HG03097 (cell line): ENCODE results near the gene CAMTA1.

Source experiments
- ATAC-seq: cut with Tn5 transposase; IDR thresholded peaks from one replicate; pipeline ENCODE4 v1.9.1; 2021; ENCODE audit not compliant: unreplicated experiment, low FRiP score

Gene CAMTA1

DNA sequence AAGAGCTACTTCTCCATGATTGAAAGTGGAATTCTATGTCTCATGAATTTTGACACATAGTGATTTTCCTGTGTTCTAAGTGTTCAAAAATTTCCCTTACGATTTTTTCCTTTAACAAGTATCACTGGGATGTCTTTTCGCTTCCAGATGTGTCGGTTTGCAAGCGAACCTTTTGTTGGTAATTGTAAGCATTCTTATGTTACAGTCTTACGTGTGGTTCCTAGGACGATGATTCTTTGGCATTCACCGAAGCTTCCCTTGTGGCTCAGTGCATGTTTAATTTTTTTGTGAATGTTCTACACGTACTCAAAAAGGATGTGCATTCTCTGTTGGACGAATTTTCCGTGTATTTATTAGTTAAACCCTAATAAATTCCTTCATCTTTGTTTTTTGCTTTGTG is 211.6 kb downstream of the CAMTA1 start:
- ATAC-seq: no peak

GRCh38 chr1:6998267-6998666 is 213.0 kb downstream of the CAMTA1 start:
- no peak for ATAC-seq

- no peak for ATAC-seq
Measured at GRCh38 chr1:6999826-7000225, 214.6 kb downstream of the CAMTA1 start.

GRCh38 chr1:7000720-7001119 is 215.5 kb downstream of the CAMTA1 start:
- no peak for ATAC-seq

DNA sequence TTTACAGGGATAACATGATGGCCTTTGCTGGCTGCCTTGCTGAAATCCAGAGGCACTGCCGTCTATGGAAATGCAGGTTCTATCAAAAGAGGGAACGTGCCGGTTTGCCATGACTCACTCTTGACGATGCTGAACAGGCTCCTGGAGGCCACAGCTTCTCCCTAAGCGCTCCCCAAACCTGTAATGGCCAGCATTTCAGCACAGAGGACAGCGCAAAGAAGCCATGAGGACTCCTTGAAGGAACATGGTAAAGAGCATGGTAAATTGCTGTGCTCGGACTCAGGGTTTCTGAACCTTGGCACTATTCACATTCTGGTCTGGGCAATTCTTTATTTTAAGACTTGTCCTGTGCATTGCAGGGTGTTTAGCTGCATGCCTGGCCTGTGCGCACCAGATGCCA is 217.5 kb downstream of the CAMTA1 start:
- no peak for ATAC-seq

DNA sequence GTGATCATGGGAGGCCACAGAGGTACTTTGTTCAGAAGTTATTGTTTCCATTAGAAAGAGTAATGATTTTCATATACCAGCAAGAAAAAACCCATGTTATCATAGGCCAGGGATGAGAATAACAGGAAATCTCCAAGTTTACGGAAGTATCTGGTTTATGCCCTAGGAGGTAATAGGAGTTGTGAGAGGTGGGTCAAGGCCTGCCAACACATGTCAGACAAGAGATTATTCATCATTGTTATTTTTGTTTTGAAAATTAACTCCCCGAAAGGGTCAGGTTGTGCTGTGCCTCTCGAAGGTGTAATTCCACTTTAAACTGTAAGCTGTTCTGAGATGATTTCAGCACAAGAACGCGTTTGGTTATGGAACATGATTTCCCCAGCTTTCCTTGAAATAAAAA is 218.4 kb downstream of the CAMTA1 start:
- no peak for ATAC-seq

GRCh38 chr1:7004181-7004580 is 218.9 kb downstream of the CAMTA1 start:
- no peak for ATAC-seq

DNA sequence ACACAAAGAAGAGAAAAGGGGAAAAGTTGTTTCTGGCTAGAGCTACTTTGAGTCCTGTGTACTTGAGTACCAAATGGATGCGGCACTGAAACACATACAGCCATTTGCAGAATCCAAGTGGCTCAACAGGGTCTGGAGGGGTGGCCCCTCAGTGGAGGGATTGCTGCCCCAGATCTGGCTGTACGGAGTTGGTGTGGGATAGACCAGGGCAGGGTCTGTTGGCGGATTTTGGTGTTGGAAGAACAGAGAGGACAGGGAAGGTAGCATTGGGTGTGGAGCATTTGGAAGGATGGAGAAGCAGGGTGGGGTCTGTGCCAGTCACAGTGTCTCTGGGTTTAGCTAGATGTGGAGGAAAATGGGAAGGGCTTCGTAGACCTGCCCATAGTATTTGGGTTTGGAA is 220.5 kb downstream of the CAMTA1 start:
- ATAC-seq: no peak

- no peak for ATAC-seq
Measured at GRCh38 chr1:7006996-7007871, 222.0 kb downstream of the CAMTA1 start.

- no peak for ATAC-seq
Measured at GRCh38 chr1:7007902-7008301, 222.6 kb downstream of the CAMTA1 start.

DNA sequence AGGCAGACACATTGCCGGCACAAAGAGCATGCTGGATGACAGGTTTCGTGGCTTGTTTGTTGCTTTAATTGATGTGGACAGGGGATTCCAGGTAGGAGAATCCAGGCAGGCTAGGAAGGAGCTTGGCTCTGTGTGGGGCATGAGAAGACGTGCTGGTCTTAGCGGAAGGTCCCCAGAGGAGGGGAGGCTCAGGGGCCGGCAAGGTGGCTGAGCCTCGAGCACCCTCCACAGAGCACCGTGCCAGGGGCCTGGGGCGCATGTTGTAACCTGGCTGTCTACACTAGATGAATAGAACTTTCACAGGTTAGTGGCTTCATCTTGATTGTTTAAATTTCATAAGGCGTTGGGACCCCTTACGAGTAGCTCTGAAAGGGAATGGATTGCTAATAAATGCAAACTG is 223.1 kb downstream of the CAMTA1 start:
- no peak for ATAC-seq

GRCh38 chr1:7008975-7009740 is 223.9 kb downstream of the CAMTA1 start:
- ATAC-seq: no peak

GRCh38 chr1:7009741-7010525 is 224.7 kb downstream of the CAMTA1 start:
- no peak for ATAC-seq

GRCh38 chr1:7010534-7011200 is 225.4 kb downstream of the CAMTA1 start:
- ATAC-seq: no peak

DNA sequence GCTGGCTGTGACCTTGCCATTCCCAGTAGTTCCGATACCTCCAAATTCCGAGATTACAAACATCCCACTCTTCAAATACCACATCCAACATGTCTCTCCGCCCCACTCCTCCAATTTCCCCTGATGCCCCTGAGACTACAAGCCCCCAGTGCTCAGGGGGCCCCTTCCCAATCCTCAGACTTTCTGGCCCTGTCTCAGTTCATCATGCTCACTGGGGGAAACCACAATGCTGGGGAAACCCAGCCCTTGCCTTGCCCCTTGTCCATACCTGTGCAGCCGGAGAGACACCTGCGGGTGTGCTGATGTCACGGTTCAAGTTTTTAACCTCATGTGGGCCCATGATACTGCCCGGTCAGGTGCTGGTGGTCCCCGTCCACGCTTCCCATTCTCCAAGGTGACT is 226.6 kb downstream of the CAMTA1 start:
- ATAC-seq: no peak

DNA sequence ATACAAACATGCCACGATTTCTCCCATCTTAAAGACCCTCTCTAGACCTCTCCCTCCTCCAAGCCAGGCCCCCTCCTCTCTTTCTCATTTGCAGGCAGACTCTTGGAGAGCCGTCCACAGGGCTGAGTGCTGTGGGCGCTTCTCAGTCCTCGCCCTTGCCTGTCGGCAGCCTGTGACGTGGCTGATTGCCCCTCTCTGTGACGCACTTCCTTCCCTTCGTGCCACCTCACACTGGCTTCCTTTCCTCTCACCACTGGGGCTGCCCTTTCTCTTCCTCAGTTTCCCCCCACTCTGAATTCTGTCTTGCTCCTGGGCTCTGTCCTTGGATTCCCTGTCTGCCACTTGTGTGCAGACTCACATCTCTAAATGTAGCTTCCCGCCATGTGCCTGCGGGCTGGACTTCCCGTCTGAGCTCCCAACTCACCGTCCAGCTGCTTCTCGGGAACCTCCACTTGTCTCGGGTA is 227.2 kb downstream of the CAMTA1 start:
- no peak for ATAC-seq

- ATAC-seq: no peak
Measured at GRCh38 chr1:7013833-7014639, 228.8 kb downstream of the CAMTA1 start.

DNA sequence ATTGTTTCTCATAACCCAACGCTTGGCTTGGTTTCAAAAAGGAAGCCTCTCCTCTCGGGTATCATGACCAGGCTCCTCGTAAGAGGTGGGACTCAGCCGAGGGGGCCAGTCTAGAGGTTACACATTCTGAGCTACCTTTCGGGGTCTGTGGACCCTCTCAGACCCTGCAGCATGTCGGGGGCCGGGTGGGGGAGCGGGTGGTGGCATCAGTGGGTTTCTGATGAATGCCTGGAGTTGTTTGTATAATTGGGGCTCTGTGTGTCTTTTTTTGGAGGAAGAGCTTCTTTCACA is 229.3 kb downstream of the CAMTA1 start:
- no peak for ATAC-seq

GRCh38 chr1:7015022-7015421 is 229.8 kb downstream of the CAMTA1 start:
- ATAC-seq: no peak

DNA sequence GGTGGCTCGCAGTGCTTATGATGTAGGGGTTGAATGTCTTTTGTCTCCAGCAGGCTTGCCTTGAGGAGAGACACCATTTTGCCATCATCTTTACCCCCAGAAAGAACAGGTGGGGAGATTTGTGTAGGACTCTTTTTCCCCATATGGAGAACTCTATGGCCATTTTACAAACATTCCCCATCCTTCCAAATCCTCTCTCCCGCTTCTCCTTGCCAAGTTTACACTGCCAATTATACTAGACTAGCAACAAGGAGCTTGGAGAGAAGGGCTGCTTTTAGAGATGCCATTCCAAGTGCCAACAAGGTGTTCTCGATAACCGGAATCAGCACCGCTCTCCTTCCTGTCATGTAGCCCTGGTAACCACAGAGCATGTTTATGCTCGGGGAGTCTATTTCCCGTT is 233.1 kb downstream of the CAMTA1 start:
- ATAC-seq: no peak
